GM21381 (cell line): ENCODE results near the gene SAMD8.
"Not testable (repeated sequence)": the region's sequence is repeated elsewhere in the genome, so short reads cannot be mapped to it uniquely, and the experiment has no call there.

ENCODE experiments used
- ATAC-seq: cut with Tn5 transposase; IDR thresholded peaks from one replicate; pipeline ENCODE4 v1.9.1; 2021; ENCODE audit warnings: mild to moderate bottlenecking, moderate library complexity; ENCODE audit not compliant: unreplicated experiment

Gene SAMD8

GRCh38 chr10:75106891-75107290 is 4.6 kb upstream of the SAMD8 start:
- ATAC-seq: not testable (repeated sequence)

GRCh38 chr10:75107756-75108683 is 3.4 kb upstream of the SAMD8 start:
- ATAC-seq: no peak

GRCh38 chr10:75108684-75109458 is 2.6 kb upstream of the SAMD8 start:
- ATAC-seq: no peak

GRCh38 chr10:75109459-75109778 is 2.0 kb upstream of the SAMD8 start:
- ATAC-seq: no peak

- no peak for ATAC-seq
Observed at GRCh38 chr10:75110006-75110632, 1.3 kb upstream of the SAMD8 start.

GRCh38 chr10:75111907-75112679 is 637 bp downstream of the SAMD8 start:
- ATAC-seq: peak; percentile 26

- no peak for ATAC-seq
Observed at GRCh38 chr10:75115137-75115536, 3.7 kb downstream of the SAMD8 start.

GRCh38 chr10:75116941-75117775 is 5.7 kb downstream of the SAMD8 start:
- ATAC-seq: not testable (repeated sequence)

- no peak for ATAC-seq
Observed at GRCh38 chr10:75117995-75118394, 6.5 kb downstream of the SAMD8 start.

GRCh38 chr10:75119444-75120066 is 8.1 kb downstream of the SAMD8 start:
- ATAC-seq: not testable (repeated sequence)

GRCh38 chr10:75121322-75121721 is 9.9 kb downstream of the SAMD8 start:
- no peak for ATAC-seq

GRCh38 chr10:75122505-75122904 is 11.0 kb downstream of the SAMD8 start:
- ATAC-seq: no peak

- no peak for ATAC-seq
Observed at GRCh38 chr10:75123088-75123682, 11.7 kb downstream of the SAMD8 start.

- no peak for ATAC-seq
Observed at GRCh38 chr10:75126277-75126676, 14.8 kb downstream of the SAMD8 start.

- no peak for ATAC-seq
Observed at GRCh38 chr10:75127471-75127870, 16.0 kb downstream of the SAMD8 start.

- ATAC-seq: not testable (repeated sequence)
Observed at GRCh38 chr10:75128985-75129384, 17.5 kb downstream of the SAMD8 start.

- no peak for ATAC-seq
Observed at GRCh38 chr10:75129537-75129936, 18.1 kb downstream of the SAMD8 start.

GRCh38 chr10:75133701-75134100 is 22.2 kb downstream of the SAMD8 start:
- ATAC-seq: not testable (repeated sequence)

GRCh38 chr10:75136346-75136745 is 24.9 kb downstream of the SAMD8 start:
- no peak for ATAC-seq
